Transverse colon (tissue), 4 donors: ENCODE results near the gene PCBD1.

Source experiments
- CTCF ChIP-seq, 5 experiments: fragments of 200-600 bp in 3 of 5; fragments of 450-650 bp in 2 of 5; sonication (generic) in 3 of 5; IDR thresholded peaks; 1 replicate in 2 of 5; 2 replicates in 3 of 5; pipeline ENCODE4 v1.5.1; 2016 to 2017; ENCODE audit warnings: antibody characterized with exemption in 5 of 5, inconsistent platforms in 3 of 5, mild to moderate bottlenecking in 2 of 5, moderate library complexity in 1 of 5
- POLR2A ChIP-seq: fragments of 450-650 bp; IDR thresholded peaks from one replicate; pipeline ENCODE4 v1.6.1; 2016; ENCODE audit warnings: antibody characterized with exemption, mild to moderate bottlenecking, moderate library complexity
- POLR2AphosphoS5 ChIP-seq, 3 donors: sonication (generic); formaldehyde crosslinking; IDR thresholded peaks; one replicate each; pipeline ENCODE4 v1.6.1; 2016; ENCODE audit warnings: antibody characterized with exemption in 3 of 3

- TF ChIP-seq CTCF (IDR thresholded peaks at IDR 0.05), result no peak
- TF ChIP-seq POLR2AphosphoS5 (IDR thresholded peaks at IDR 0.05), result no peak
- TF ChIP-seq POLR2A, result no peak
Measured at GRCh38 chr10:70915206-70915605, 26.8 kb upstream of the PCBD1 start.
